ENCODE measurements around the gene DDHD1. TPM values are rescaled to one million over a fixed set of nuclear protein-coding genes. Genes with fewer than 3 reads are reported as not detected.

DDHD1 gene
- total and polyA plus RNA-seq, 5 donors from 2014 or later: 8.3 to 81.7 (median 10.2) TPM

DNA sequence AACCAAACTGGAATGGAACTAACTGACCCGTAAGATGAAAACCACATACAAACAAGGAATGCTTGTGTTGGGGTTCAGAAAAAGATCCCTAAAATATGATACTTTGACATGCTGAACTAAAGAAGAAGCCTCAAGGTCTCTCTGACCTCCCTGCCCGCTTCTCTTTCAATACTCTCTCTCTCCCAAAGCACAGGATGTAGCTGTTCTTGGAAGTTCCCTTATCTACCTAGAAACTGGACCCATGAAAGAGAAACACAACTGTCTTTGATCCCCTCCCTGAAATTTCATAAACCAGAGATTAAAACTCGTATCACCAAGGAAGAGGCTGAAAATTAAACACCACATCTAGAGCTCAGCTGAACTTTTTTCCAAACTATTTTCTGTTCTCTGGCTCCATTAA, 125.6 kb downstream of the DDHD1 start:
- no peak overlapping the region for H3K27ac ChIP-seq (ENCODE audit: insufficient read depth, low read length, poor library complexity, severe bottlenecking)
- H3K27me3 Mint-ChIP-seq: no peaks in the 10 kb centered on the region
- H3K4me3 Mint-ChIP-seq: peak overlapping the region in 1 of 4 donors; percentile 44
- peaks cover 3% of the 10 kb centered on the region for H3K4me1 ChIP-seq (ENCODE audit: control insufficient read depth, insufficient read depth, low read length, poor library complexity, severe bottlenecking)
- peaks cover 9 to 25% (median 13%) of the 10 kb centered on the region in 4 donors for H3K4me1 Mint-ChIP-seq
- peaks cover 0 to 5% (median 1%) of the 10 kb centered on the region in 7 donors for H3K9me3 Mint-ChIP-seq
- ATAC-seq (ENCODE audit: low read depth in 2 of 2) (no peak), DNase-seq (peak in 1 of 3 donors; percentile 81)
- no peak overlapping the region for H3K4me3 ChIP-seq (ENCODE audit: low read depth, low read length)
- no peak overlapping the region for H3K27ac Mint-ChIP-seq
- H3K9me3 ChIP-seq (ENCODE audit: control insufficient read depth in 2 of 2, low read length in 2 of 2): no peaks in the 10 kb centered on the region
- peaks cover 9% of the 10 kb centered on the region for H3K36me3 Mint-ChIP-seq
- no peaks in the 10 kb centered on the region for H3K27me3 ChIP-seq (ENCODE audit: control insufficient read depth, insufficient read depth, low read length)
- H3K36me3 ChIP-seq (ENCODE audit: control insufficient read depth, insufficient read depth, low read length): no peaks in the 10 kb centered on the region

DNA sequence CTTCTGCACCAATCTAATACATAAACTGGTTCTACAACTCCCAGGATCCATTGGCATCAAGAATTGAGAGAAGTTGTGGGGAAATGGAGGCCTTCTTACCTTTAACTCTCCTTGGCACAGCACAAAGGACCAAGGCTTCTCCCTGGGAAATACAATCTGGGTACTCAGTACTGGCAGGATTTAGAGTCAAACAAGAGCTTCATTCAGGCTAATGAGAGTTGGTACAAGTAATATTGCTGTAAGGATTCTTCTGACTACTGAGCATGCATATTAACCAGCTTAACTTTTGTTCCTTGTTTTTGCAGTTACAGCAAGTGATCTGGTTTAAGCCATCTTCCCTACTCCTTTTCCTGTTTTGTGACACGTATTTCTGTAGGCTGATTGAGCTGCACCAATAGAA, 126.1 kb downstream of the DDHD1 start:
- Histone ChIP-seq H3K4me3 (ENCODE audit: low read depth, low read length) (no peak overlapping the region), H3K27ac (ENCODE audit: insufficient read depth, low read length, poor library complexity, severe bottlenecking) (no peak overlapping the region), H3K27me3 (ENCODE audit: control insufficient read depth, insufficient read depth, low read length) (no peaks in the 10 kb centered on the region), H3K4me1 (ENCODE audit: control insufficient read depth, insufficient read depth, low read length, poor library complexity, severe bottlenecking) (peaks cover 3% of the 10 kb centered on the region), H3K9me3 (ENCODE audit: control insufficient read depth in 2 of 2, low read length in 2 of 2) (no peaks in the 10 kb centered on the region), H3K36me3 (ENCODE audit: control insufficient read depth, insufficient read depth, low read length) (no peaks in the 10 kb centered on the region)
- DNase-seq (peak in 1 of 3 donors; percentile 26), ATAC-seq (ENCODE audit: low read depth in 2 of 2) (no peak)
- H3K27ac Mint-ChIP-seq: no peak overlapping the region
- peaks cover 5% of the 10 kb centered on the region for H3K36me3 Mint-ChIP-seq
- no peaks in the 10 kb centered on the region for H3K27me3 Mint-ChIP-seq
- no peak overlapping the region for H3K4me3 Mint-ChIP-seq
- peaks cover 0 to 5% (median 1%) of the 10 kb centered on the region in 7 donors for H3K9me3 Mint-ChIP-seq
- H3K4me1 Mint-ChIP-seq: peaks cover 5 to 25% (median 12%) of the 10 kb centered on the region in 4 donors

DNA sequence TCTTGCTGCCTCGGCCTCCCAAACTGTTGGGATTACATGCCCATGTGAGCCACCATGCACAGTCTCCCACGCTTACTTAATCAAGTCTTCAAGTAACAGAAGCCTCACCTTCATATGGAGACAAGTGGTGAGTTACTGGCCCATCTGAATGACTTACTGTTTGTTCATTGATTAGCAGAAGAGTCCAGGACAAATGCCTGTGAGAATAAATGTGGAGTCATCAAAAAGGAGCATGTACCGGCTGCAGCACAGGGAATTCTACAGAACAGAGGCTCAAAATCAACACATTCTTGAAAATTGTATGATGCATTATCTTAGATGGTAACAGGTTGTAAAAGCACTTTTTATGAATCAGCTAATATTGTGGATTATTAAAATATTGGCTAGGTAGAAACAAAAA, 129.8 kb downstream of the DDHD1 start:
- DNase-seq (no peak), ATAC-seq (ENCODE audit: low read depth in 2 of 2) (no peak)
- no peaks in the 10 kb centered on the region for H3K36me3 ChIP-seq (ENCODE audit: control insufficient read depth, insufficient read depth, low read length)
- Mint-ChIP-seq H3K27ac (no peak overlapping the region), H3K36me3 (peaks cover 5% of the 10 kb centered on the region), H3K9me3 (peaks cover 0 to 5% (median under 1%) of the 10 kb centered on the region in 7 donors), H3K4me3 (no peak overlapping the region), H3K4me1 (peaks cover 0 to 14% (median 9%) of the 10 kb centered on the region in 4 donors), H3K27me3 (peaks cover 4% of the 10 kb centered on the region)
- no peaks in the 10 kb centered on the region for H3K9me3 ChIP-seq (ENCODE audit: control insufficient read depth in 2 of 2, low read length in 2 of 2)
- no peak overlapping the region for H3K4me3 ChIP-seq (ENCODE audit: low read depth, low read length)
- no peaks in the 10 kb centered on the region for H3K27me3 ChIP-seq (ENCODE audit: control insufficient read depth, insufficient read depth, low read length)
- H3K27ac ChIP-seq (ENCODE audit: insufficient read depth, low read length, poor library complexity, severe bottlenecking): no peak overlapping the region
- peaks cover 3% of the 10 kb centered on the region for H3K4me1 ChIP-seq (ENCODE audit: control insufficient read depth, insufficient read depth, low read length, poor library complexity, severe bottlenecking)

DNA sequence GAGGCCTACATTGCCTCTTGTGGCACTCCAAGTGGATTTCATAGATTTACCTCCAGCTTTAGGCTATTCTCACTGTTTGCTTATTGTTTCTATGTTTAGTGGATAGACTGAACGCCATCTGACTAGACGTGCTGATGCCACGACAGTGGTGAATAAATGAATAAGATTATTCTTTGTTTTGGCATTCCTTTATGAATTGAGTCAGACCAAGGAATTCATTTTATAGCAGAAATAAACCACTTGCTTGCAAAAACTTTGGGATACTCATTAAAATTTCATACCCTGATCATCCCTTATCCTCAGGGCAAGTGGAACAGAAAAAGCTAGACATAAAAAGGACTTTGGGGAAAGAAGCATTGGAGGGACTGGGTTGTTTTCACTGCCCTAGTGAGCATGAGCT, 130.5 kb downstream of the DDHD1 start:
- H3K27me3 Mint-ChIP-seq: peaks cover 5% of the 10 kb centered on the region
- H3K9me3 ChIP-seq (ENCODE audit: control insufficient read depth in 2 of 2, low read length in 2 of 2): no peaks in the 10 kb centered on the region
- no peak for DNase-seq
- no peak overlapping the region for H3K27ac Mint-ChIP-seq
- no peaks in the 10 kb centered on the region for H3K36me3 ChIP-seq (ENCODE audit: control insufficient read depth, insufficient read depth, low read length)
- H3K27me3 ChIP-seq (ENCODE audit: control insufficient read depth, insufficient read depth, low read length): no peaks in the 10 kb centered on the region
- peaks cover 5% of the 10 kb centered on the region for H3K36me3 Mint-ChIP-seq
- H3K4me1 ChIP-seq (ENCODE audit: control insufficient read depth, insufficient read depth, low read length, poor library complexity, severe bottlenecking): peaks cover 3% of the 10 kb centered on the region
- H3K4me3 Mint-ChIP-seq: no peak overlapping the region
- H3K27ac ChIP-seq (ENCODE audit: insufficient read depth, low read length, poor library complexity, severe bottlenecking): no peak overlapping the region
- peaks cover 0 to 5% (median 0%) of the 10 kb centered on the region in 7 donors for H3K9me3 Mint-ChIP-seq
- peaks cover 0 to 7% (median 5%) of the 10 kb centered on the region in 4 donors for H3K4me1 Mint-ChIP-seq
- no peak for ATAC-seq (ENCODE audit: low read depth in 2 of 2)
- no peak overlapping the region for H3K4me3 ChIP-seq (ENCODE audit: low read depth, low read length)

DNA sequence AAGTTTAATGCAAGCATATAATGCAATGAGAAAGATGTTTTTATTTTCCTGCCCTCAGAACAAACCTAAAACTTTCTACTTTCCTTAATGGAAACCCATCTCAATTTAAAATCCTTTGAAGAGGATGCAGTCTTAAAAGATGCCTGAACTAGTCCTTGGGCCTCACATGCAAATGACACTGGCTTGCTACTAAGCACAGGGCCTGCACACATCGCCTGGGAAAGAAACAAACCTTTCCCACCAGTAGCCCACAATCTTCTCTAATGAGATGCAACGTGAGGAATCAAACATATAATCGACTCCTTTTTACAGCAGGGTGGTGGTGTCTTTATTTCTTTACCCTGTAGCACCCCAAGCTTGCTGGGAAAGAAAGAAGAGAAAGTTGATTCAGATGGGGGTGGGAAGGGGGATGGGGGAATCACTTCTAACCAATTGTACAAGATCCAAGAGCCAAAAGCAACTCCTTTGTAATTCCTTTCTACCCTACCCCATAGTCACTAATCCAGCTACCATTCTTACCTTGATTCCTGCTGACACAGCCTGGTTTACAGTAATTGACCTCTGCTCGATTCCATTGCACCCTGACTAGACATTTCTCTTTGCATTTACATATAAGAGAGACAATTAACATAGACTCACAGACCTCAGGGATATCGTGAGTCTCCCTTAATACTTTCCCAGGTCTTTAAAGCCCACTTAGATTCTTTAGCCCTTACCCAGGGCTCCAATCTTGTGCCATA, 132.8 kb downstream of the DDHD1 start:
- H3K36me3 ChIP-seq (ENCODE audit: control insufficient read depth, insufficient read depth, low read length): no peaks in the 10 kb centered on the region
- DNase-seq (no peak), ATAC-seq (ENCODE audit: low read depth in 2 of 2) (no peak)
- no peak overlapping the region for H3K27ac ChIP-seq (ENCODE audit: insufficient read depth, low read length, poor library complexity, severe bottlenecking)
- H3K27me3 Mint-ChIP-seq: peaks cover 5% of the 10 kb centered on the region
- no peaks in the 10 kb centered on the region for H3K9me3 ChIP-seq (ENCODE audit: control insufficient read depth in 2 of 2, low read length in 2 of 2)
- H3K36me3 Mint-ChIP-seq: peaks cover 5% of the 10 kb centered on the region
- H3K27ac Mint-ChIP-seq: no peak overlapping the region
- H3K4me3 Mint-ChIP-seq: no peak overlapping the region
- no peaks in the 10 kb centered on the region for H3K27me3 ChIP-seq (ENCODE audit: control insufficient read depth, insufficient read depth, low read length)
- peaks cover 0 to 5% (median 0%) of the 10 kb centered on the region in 7 donors for H3K9me3 Mint-ChIP-seq
- no peak overlapping the region for H3K4me3 ChIP-seq (ENCODE audit: low read depth, low read length)
- no peaks in the 10 kb centered on the region for H3K4me1 Mint-ChIP-seq
- no peaks in the 10 kb centered on the region for H3K4me1 ChIP-seq (ENCODE audit: control insufficient read depth, insufficient read depth, low read length, poor library complexity, severe bottlenecking)

DNA sequence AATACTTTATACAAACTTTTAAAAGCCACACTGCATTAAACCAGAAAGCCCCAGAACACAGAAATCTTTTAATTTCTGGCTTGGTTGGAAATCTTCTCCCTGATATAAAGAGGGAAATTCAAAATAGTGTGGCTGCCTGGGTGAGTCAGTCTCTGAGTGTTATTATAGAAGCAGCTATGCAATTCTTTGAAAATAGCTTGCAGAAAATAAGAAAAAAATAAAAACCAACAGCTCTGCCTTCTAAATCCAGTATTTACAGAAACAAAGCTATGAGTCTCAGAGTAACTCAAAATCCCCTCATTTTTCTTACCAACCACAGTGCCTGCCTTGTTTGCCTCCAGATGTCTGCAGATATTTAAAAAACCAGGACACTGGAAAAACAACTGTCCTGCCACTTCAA, 133.7 kb downstream of the DDHD1 start:
- H3K4me1 Mint-ChIP-seq: no peaks in the 10 kb centered on the region
- H3K36me3 Mint-ChIP-seq: peaks cover 5% of the 10 kb centered on the region
- Histone ChIP-seq H3K4me3 (ENCODE audit: low read depth, low read length) (no peak overlapping the region), H3K9me3 (ENCODE audit: control insufficient read depth in 2 of 2, low read length in 2 of 2) (no peaks in the 10 kb centered on the region), H3K27me3 (ENCODE audit: control insufficient read depth, insufficient read depth, low read length) (no peaks in the 10 kb centered on the region), H3K27ac (ENCODE audit: insufficient read depth, low read length, poor library complexity, severe bottlenecking) (no peak overlapping the region), H3K36me3 (ENCODE audit: control insufficient read depth, insufficient read depth, low read length) (no peaks in the 10 kb centered on the region), H3K4me1 (ENCODE audit: control insufficient read depth, insufficient read depth, low read length, poor library complexity, severe bottlenecking) (no peaks in the 10 kb centered on the region)
- DNase-seq: no peak
- H3K4me3 Mint-ChIP-seq: no peak overlapping the region
- H3K9me3 Mint-ChIP-seq: peaks cover 0 to 5% (median 0%) of the 10 kb centered on the region in 7 donors
- no peak for ATAC-seq (ENCODE audit: low read depth in 2 of 2)
- H3K27me3 Mint-ChIP-seq: peaks cover 5% of the 10 kb centered on the region
- no peak overlapping the region for H3K27ac Mint-ChIP-seq

DNA sequence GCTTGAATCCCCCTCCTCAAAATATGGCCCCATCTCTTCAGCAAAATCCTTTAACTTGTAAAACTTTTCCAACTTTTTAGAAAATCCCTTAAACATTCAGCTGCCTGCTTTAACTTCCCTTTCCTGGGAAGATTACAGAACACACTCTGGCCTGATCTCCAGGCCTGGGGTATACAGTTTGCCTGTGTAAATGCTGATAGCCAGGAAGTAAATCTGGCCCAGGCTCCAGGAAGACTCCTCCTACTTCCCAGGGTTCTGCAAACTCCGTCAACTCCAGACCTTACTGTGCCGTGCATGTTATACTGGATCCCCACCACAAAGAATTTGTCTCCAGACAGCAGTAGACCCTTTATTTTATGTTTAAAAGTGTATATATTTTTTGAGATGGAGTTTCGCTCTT, 135.3 kb downstream of the DDHD1 start:
- Histone ChIP-seq H3K27ac (ENCODE audit: insufficient read depth, low read length, poor library complexity, severe bottlenecking) (no peak overlapping the region), H3K9me3 (ENCODE audit: control insufficient read depth in 2 of 2, low read length in 2 of 2) (no peaks in the 10 kb centered on the region), H3K4me3 (ENCODE audit: low read depth, low read length) (no peak overlapping the region), H3K27me3 (ENCODE audit: control insufficient read depth, insufficient read depth, low read length) (no peaks in the 10 kb centered on the region), H3K36me3 (ENCODE audit: control insufficient read depth, insufficient read depth, low read length) (no peaks in the 10 kb centered on the region), H3K4me1 (ENCODE audit: control insufficient read depth, insufficient read depth, low read length, poor library complexity, severe bottlenecking) (no peaks in the 10 kb centered on the region)
- no peak overlapping the region for H3K4me3 Mint-ChIP-seq
- DNase-seq: no peak
- no peaks in the 10 kb centered on the region for H3K4me1 Mint-ChIP-seq
- H3K9me3 Mint-ChIP-seq: peaks cover 0 to 5% (median 0%) of the 10 kb centered on the region in 7 donors
- peaks cover 5% of the 10 kb centered on the region for H3K27me3 Mint-ChIP-seq
- peaks cover 5% of the 10 kb centered on the region for H3K36me3 Mint-ChIP-seq
- no peak for ATAC-seq (ENCODE audit: low read depth in 2 of 2)
- H3K27ac Mint-ChIP-seq: no peak overlapping the region

DNA sequence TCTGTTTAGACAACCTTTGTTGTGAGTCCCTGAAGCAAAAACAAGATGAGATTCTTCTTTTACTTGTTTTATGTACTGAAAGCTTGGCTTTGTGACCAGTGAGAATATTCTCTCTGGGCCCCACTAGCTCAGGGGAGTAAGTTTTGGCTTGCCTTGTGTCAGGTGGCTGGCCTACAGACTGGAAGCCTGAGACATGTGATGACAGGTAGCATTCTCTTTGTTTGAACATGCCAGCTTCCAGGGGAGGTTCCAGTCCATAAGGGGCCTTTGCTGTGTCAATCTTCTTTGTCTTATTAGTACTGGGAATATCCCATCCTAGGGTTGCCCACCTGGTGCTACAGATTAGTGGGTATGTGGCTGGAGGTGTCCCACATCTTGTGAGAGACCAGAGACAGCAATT, 136.2 kb downstream of the DDHD1 start:
- H3K4me1 ChIP-seq (ENCODE audit: control insufficient read depth, insufficient read depth, low read length, poor library complexity, severe bottlenecking): no peaks in the 10 kb centered on the region
- DNase-seq: no peak
- no peaks in the 10 kb centered on the region for H3K9me3 ChIP-seq (ENCODE audit: control insufficient read depth in 2 of 2, low read length in 2 of 2)
- H3K36me3 Mint-ChIP-seq: peaks cover 5% of the 10 kb centered on the region
- no peak for ATAC-seq (ENCODE audit: low read depth in 2 of 2)
- no peaks in the 10 kb centered on the region for H3K36me3 ChIP-seq (ENCODE audit: control insufficient read depth, insufficient read depth, low read length)
- no peaks in the 10 kb centered on the region for H3K4me1 Mint-ChIP-seq
- H3K27ac ChIP-seq (ENCODE audit: insufficient read depth, low read length, poor library complexity, severe bottlenecking): no peak overlapping the region
- H3K4me3 Mint-ChIP-seq: no peak overlapping the region
- H3K27me3 ChIP-seq (ENCODE audit: control insufficient read depth, insufficient read depth, low read length): no peaks in the 10 kb centered on the region
- peaks cover 6% of the 10 kb centered on the region for H3K27me3 Mint-ChIP-seq
- peaks cover 0 to 5% (median 0%) of the 10 kb centered on the region in 7 donors for H3K9me3 Mint-ChIP-seq
- H3K4me3 ChIP-seq (ENCODE audit: low read depth, low read length): no peak overlapping the region
- H3K27ac Mint-ChIP-seq: no peak overlapping the region
